GM12878 (cell line): ENCODE results near the gene PISD. TPM values are rescaled to one million over a fixed set of nuclear protein-coding genes. Genes with fewer than 3 reads are reported as not detected.
A peak's percentile ranks its signal among the peaks of the same experiment; 100 is the strongest.

Experiments used
- BRCA1 ChIP-seq: IDR thresholded peaks from 2 replicates; pipeline ENCODE4 v1.6.1; 2011; ENCODE audit warnings: low read depth, low read length, improper control_type of control experiment
- CREB1 ChIP-seq: IDR thresholded peaks from 2 replicates; pipeline ENCODE4 v1.6.1; 2012; ENCODE audit warnings: low read depth, mild to moderate bottlenecking, inconsistent platforms
- IKZF2 ChIP-seq, 2 experiments: fragments of 450-650 bp; IDR thresholded peaks; 2 replicates each; pipeline ENCODE4 v1.6.1; 2017; ENCODE audit warnings: mild to moderate bottlenecking in 2 of 2, moderate library complexity in 2 of 2
- PAX5 ChIP-seq: IDR thresholded peaks from 2 replicates; pipeline ENCODE4 v1.6.1; 2011; ENCODE audit warnings: low read depth, low read length, borderline replicate concordance
- POU2F2 ChIP-seq: IDR thresholded peaks from 3 replicates; pipeline ENCODE4 v1.6.1; 2011; ENCODE audit warnings: low read depth, mild to moderate bottlenecking, low read length, borderline replicate concordance
- RUNX3 ChIP-seq: IDR thresholded peaks from 2 replicates; pipeline ENCODE4 v1.6.1; 2012; ENCODE audit warnings: low read length, inconsistent platforms
- SIN3A ChIP-seq: IDR thresholded peaks from 2 replicates; pipeline ENCODE4 v1.6.1; 2012; ENCODE audit warnings: low read depth, low read length, improper control_type of control experiment
- SUPT20H ChIP-seq: IDR thresholded peaks from 2 replicates; pipeline ENCODE4 v1.6.1; 2011; ENCODE audit warnings: low read depth, mild to moderate bottlenecking, low read length, moderate library complexity, borderline replicate concordance; ENCODE audit not compliant: control insufficient read depth
- SUZ12 ChIP-seq: fragments of 200-600 bp; sonication (generic); IDR thresholded peaks from one replicate; pipeline ENCODE4 v1.6.1; 2018; ENCODE audit warnings: antibody characterized with exemption, mild to moderate bottlenecking; ENCODE audit not compliant: unreplicated experiment
- TCF7 ChIP-seq: IDR thresholded peaks from 2 replicates; pipeline ENCODE4 v1.6.1; 2014; ENCODE audit warnings: antibody characterized with exemption, borderline replicate concordance
- ZNF217 ChIP-seq: fragments of 450-650 bp; IDR thresholded peaks from 2 replicates; pipeline ENCODE4 v1.6.1; 2017; ENCODE audit warnings: antibody characterized with exemption, mild to moderate bottlenecking
- ZNF274 ChIP-seq: IDR thresholded peaks from one replicate; pipeline ENCODE4 v1.8.0; 2011; ENCODE audit not compliant: insufficient read length, insufficient read depth
- ZNF384 ChIP-seq: IDR thresholded peaks from 2 replicates; pipeline ENCODE4 v1.6.1; 2012; ENCODE audit warnings: low read depth, mild to moderate bottlenecking, low read length, improper control_type of control experiment, borderline replicate concordance
- polyA plus RNA-seq, 11 experiments: library from polyadenylated mRNA; depleted of rRNA in 4 of 11; unstranded in 6 of 11; stranded (reverse) in 5 of 11; fragments of >200 nt; fragmentation: Nextera tagmentation in 4 of 11; fragmentation: Illumina TruSeq in 1 of 11; extraction: Ambion mirVana in 4 of 11; extraction: Trizol in 1 of 11; gene quantifications; 1 replicate in 1 of 11; 2 replicates in 10 of 11; pipeline versions ENCODE4 v1.2.1 to v1.2.3, GENCODE V29; 2011 to 2016; ENCODE audit warnings: inconsistent platforms in 2 of 11, missing spikeins in 2 of 11, low read depth in 1 of 11
- total RNA-seq, 4 experiments: library from RNA; depleted of rRNA in 3 of 4; stranded (reverse); fragments of >200 nt in 3 of 4; fragmentation: Illumina TruSeq in 1 of 4; extraction: Trizol in 1 of 4; gene quantifications; 2 replicates each; pipeline versions ENCODE4 v1.2.1 to v1.2.3, GENCODE V29; 2013 to 2021
- TF ChIP-seq, protein P1 (sequence below): IDR thresholded peaks from 2 replicates; pipeline ENCODE4 v1.6.1; 2012; ENCODE audit warnings: low read depth, low read length, improper control_type of control experiment

Gene PISD
- total and polyA plus RNA-seq, 10 of the 15 experiments (the other 5 are each of a cell fraction or from before 2014, with no cell fraction given) = 25.8 to 62.7 (median 45.8) TPM

DNA sequence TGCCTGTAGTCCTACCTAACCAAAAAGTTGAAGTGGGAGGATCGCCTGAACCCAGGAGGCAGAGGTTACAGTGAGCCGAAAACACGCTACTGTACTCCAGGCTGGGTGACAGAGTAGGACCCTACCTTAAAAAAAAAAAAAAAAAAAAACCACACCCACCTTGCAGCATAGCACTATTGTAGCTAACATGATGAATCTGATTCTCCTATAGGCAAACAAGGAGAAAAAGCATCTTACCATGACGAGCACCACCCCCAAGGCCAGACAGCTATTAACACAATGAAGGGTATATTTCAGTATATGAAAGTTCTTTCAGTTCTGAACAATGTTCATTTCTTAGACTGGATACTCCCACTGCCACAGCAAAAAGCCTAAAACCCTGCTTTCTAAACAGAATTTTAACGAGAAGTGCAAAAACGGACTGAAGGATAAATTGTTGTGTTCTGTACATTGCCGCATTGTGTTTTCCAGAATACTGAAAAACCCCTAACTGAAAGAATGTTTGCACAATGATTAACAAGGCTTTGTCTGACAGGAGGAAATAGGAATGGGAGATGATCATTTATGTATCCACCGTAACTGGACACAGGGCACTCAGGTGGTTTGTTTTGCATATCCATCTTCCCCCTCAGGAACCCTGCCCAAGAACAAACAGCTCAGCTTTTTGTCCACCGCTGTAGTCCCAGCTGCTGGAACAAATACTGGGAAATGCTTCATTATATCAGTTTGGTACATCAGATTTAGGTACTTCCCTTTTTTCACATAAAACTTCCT is 8.9 kb downstream of the PISD start (continued):
- TF ChIP-seq PAX5 = peak; percentile 87
- peak in 1 of 2 experiments; percentile 30; a peak in 1 of 4 replicates for TF ChIP-seq IKZF2 (IDR thresholded peaks at IDR 0.05)
- peak; percentile 63; the same call in 1 of the 2 replicates for TF ChIP-seq ZNF384
- 0 out of 2 replicates have a peak, but pooled peaks have one; percentile 22 for TF ChIP-seq CREB1
- no peak for TF ChIP-seq BRCA1
- TF ChIP-seq RUNX3 = peak; percentile 51
- TF ChIP-seq ZNF274 = no peak
- no peak for TF ChIP-seq SIN3A
- no peak for TF ChIP-seq SUPT20H
- TF ChIP-seq, protein P1, sequence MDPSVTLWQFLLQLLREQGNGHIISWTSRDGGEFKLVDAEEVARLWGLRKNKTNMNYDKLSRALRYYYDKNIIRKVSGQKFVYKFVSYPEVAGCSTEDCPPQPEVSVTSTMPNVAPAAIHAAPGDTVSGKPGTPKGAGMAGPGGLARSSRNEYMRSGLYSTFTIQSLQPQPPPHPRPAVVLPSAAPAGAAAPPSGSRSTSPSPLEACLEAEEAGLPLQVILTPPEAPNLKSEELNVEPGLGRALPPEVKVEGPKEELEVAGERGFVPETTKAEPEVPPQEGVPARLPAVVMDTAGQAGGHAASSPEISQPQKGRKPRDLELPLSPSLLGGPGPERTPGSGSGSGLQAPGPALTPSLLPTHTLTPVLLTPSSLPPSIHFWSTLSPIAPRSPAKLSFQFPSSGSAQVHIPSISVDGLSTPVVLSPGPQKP = no peak
- TF ChIP-seq ZNF217 = peak; percentile 5; the same call in 1 of the 2 replicates
- 0 out of 3 replicates have a peak, but pooled peaks have one; percentile 25 for TF ChIP-seq POU2F2
- no peak for TF ChIP-seq TCF7
- TF ChIP-seq SUZ12 = no peak
